OCI-LY1 (cell line): ENCODE data around the gene RNF41.

Source experiments
- EZH2 ChIP-seq: fragments of 200-600 bp; sonication (generic), shearing (Covaris generic); IDR thresholded peaks from 2 replicates; pipeline ENCODE4 v1.8.0; 2017; ENCODE audit warnings: borderline replicate concordance, mixed run types, mild to moderate bottlenecking, antibody characterized with exemption, low read length, moderate library complexity, mixed read lengths
- TF ChIP-seq, protein P1 (sequence below): fragments of 200-600 bp; sonication (generic), shearing (Covaris generic); IDR thresholded peaks from 2 replicates; pipeline ENCODE4 v1.5.1; 2017; ENCODE audit warnings: mild to moderate bottlenecking, antibody characterized with exemption, low read length, moderate library complexity, mixed read lengths

DNA sequence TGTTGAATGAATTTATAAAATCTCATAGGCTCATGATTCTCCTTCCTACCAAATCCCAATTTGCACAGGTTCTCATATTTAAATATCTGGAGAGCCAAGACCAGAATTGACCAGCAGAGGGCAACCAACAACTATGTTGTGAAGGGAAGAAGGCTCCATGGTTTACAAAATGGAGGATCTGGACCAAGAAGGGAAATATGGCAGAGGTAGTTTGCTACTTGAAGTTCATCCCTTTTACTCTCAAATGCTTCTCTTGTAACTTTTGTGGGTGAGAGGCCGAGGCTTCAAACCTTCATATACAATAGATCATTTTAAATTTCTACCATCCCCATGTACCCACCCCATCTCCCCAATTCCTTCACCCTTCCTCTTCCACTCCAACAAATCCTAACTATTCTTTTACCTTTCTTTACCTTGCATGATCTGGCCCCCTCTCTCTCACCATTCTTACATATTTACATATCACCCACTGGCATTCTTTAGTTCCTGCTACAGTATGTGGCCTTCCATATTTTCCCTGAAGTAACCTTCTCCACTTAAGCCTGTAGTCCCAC lies 28.6 kb downstream of the RNF41 start:
- TF ChIP-seq, protein P1, sequence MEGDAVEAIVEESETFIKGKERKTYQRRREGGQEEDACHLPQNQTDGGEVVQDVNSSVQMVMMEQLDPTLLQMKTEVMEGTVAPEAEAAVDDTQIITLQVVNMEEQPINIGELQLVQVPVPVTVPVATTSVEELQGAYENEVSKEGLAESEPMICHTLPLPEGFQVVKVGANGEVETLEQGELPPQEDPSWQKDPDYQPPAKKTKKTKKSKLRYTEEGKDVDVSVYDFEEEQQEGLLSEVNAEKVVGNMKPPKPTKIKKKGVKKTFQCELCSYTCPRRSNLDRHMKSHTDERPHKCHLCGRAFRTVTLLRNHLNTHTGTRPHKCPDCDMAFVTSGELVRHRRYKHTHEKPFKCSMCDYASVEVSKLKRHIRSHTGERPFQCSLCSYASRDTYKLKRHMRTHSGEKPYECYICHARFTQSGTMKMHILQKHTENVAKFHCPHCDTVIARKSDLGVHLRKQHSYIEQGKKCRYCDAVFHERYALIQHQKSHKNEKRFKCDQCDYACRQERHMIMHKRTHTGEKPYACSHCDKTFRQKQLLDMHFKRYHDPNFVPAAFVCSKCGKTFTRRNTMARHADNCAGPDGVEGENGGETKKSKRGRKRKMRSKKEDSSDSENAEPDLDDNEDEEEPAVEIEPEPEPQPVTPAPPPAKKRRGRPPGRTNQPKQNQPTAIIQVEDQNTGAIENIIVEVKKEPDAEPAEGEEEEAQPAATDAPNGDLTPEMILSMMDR = peak; percentile 90
- TF ChIP-seq EZH2 = no peak
